IPS-20b (cell line): ENCODE measurements around the gene PLEKHA7.

Source experiments
- H3K27ac ChIP-seq: one replicate; pipeline ENCODE4 v1.5.1; 2013; ENCODE audit warnings: low read length
- H3K27me3 ChIP-seq: 2 replicates; pipeline ENCODE4 v1.6.1; 2013; ENCODE audit warnings: mild to moderate bottlenecking, low read length, inconsistent platforms; ENCODE audit not compliant: insufficient read depth
- H3K36me3 ChIP-seq: 2 replicates; pipeline ENCODE4 v1.6.1; 2013; ENCODE audit warnings: low read depth, mild to moderate bottlenecking, inconsistent platforms, low read length, moderate library complexity; ENCODE audit not compliant: insufficient read depth
- H3K4me1 ChIP-seq: 2 replicates; pipeline ENCODE4 v1.6.1; 2013; ENCODE audit warnings: mild to moderate bottlenecking, control low read depth, inconsistent platforms, low read length, moderate library complexity; ENCODE audit not compliant: insufficient read depth
- H3K4me3 ChIP-seq: 2 replicates; pipeline ENCODE4 v1.5.1; 2013; ENCODE audit warnings: mild to moderate bottlenecking, low read length, inconsistent platforms
- H3K9ac ChIP-seq: 2 replicates; pipeline ENCODE4 v1.6.1; 2013; ENCODE audit warnings: low read depth, mild to moderate bottlenecking, inconsistent platforms, low read length, moderate library complexity
- H3K9me3 ChIP-seq: 2 replicates; pipeline ENCODE4 v1.6.1; 2013; ENCODE audit warnings: mild to moderate bottlenecking, low read depth, low read length, inconsistent platforms; ENCODE audit not compliant: insufficient read depth

Gene PLEKHA7

DNA sequence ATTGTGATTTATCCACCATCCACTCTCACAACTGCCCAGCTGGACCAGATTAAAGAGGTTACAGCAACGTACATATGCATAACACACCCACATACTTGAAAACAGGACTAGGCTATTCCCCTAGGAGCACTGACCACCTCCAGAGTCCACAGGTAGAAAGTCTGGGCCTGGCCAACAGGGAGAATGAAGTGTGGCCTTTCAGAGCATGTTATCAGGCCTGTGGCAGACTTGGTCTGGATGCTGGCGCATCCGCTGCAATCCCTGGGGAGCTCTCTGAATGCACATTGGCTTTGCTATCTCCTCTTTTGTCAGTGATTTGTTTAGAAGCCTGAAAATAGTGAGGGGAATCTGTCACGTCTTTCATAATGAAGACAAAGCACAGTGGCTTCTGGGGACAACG lies 189.1 kb downstream of the PLEKHA7 start:
- no peak overlapping the region for H3K4me3 ChIP-seq
- H3K27me3 ChIP-seq = no peaks in the 10 kb centered on the region
- no peak overlapping the region for H3K27ac ChIP-seq
- H3K9me3 ChIP-seq = no peaks in the 10 kb centered on the region
- peaks cover 10% of the 10 kb centered on the region; the same call in 1 of the 2 replicates for H3K36me3 ChIP-seq
- no peaks in the 10 kb centered on the region for H3K4me1 ChIP-seq
- H3K9ac ChIP-seq = no peak overlapping the region

DNA sequence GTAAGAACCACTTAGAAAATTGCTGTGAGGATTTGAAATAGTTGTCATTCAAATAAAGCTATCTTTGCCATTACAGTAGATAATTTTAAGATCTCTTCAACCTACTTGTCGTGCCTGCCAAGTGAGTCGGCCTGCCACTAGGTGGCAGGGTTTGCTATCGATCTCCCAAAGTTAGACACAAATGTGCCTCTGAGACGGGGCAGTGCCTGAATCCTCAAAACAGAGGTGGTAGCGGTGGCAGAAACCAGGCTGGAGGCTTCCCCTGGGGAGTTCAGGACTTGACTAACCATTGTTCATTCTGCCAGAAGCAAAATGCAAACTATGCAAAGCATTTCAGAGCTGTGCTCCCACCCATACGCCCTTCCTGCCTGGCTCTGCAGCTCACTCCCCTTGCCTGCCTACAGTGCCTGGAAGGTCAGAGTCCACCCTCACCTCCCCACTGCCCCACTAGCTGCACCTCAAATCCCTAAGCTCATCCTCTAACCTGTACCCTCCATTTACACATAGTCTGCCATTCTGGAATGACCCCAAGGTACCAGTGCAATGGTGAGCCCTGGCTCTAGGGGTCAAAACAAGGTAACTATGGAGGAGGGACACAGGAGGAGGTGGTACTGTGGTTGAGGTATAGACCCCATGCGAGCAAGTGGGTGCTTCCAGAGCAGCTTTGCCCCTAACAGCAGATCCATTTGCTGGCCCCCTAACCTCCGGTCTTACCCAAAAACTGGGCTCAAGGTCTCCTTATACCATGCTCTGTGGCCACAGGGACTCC lies 193.7 kb downstream of the PLEKHA7 start:
- Histone ChIP-seq H3K9ac (no peak overlapping the region), H3K36me3 (peaks cover 10% of the 10 kb centered on the region; the same call in 1 of the 2 replicates), H3K4me3 (no peak overlapping the region), H3K27ac (no peak overlapping the region), H3K27me3 (no peaks in the 10 kb centered on the region), H3K4me1 (no peaks in the 10 kb centered on the region), H3K9me3 (no peaks in the 10 kb centered on the region)

DNA sequence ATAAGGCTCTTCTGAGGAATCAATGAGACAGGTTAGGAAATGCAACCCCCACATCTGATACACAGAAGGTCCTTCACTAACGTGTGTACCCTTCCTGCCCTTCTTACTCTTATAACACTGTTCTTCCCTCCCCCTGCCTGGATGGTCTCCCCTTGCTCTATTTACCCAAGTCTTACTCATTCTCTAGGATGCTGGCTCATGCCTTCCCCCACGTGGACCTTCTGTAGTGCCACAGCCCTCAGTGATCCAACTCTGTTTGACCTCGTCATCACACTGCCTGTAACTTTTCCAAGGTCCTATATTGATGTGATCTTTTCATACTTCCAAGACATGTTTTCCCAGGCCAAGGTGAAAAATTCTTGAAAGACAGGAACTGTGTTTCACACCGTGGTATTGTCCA lies 195.9 kb downstream of the PLEKHA7 start:
- no peak overlapping the region for H3K27ac ChIP-seq
- no peak overlapping the region for H3K9ac ChIP-seq
- no peaks in the 10 kb centered on the region for H3K4me1 ChIP-seq
- no peak overlapping the region for H3K4me3 ChIP-seq
- H3K36me3 ChIP-seq = peaks cover 19% of the 10 kb centered on the region; the same call in 1 of the 2 replicates
- H3K27me3 ChIP-seq = no peaks in the 10 kb centered on the region
- H3K9me3 ChIP-seq = no peaks in the 10 kb centered on the region

DNA sequence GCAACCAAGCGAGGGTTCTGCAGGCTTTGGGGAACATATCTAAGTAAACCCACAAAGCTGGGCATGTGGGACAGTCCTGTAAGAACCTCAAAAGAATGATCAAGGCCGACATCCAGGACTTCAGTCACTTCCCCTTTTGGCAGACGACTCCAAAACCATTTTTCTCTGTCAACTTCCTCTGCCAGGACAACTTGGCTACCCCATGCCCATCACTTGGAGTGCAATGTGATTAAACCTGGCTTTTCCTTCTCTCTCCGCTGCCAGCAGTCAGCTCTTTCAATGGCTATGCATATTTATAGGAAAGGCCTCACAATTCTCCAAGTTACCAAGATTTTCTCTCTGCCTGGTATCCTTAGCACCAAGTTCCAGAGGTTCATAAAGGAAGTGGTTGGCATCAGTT lies 196.9 kb downstream of the PLEKHA7 start:
- no peak overlapping the region for H3K9ac ChIP-seq
- H3K36me3 ChIP-seq = peaks cover 23% of the 10 kb centered on the region; the same call in 1 of the 2 replicates
- H3K4me1 ChIP-seq = peaks cover 7% of the 10 kb centered on the region
- H3K27ac ChIP-seq = no peak overlapping the region
- H3K27me3 ChIP-seq = no peaks in the 10 kb centered on the region
- H3K9me3 ChIP-seq = no peaks in the 10 kb centered on the region
- no peak overlapping the region for H3K4me3 ChIP-seq

DNA sequence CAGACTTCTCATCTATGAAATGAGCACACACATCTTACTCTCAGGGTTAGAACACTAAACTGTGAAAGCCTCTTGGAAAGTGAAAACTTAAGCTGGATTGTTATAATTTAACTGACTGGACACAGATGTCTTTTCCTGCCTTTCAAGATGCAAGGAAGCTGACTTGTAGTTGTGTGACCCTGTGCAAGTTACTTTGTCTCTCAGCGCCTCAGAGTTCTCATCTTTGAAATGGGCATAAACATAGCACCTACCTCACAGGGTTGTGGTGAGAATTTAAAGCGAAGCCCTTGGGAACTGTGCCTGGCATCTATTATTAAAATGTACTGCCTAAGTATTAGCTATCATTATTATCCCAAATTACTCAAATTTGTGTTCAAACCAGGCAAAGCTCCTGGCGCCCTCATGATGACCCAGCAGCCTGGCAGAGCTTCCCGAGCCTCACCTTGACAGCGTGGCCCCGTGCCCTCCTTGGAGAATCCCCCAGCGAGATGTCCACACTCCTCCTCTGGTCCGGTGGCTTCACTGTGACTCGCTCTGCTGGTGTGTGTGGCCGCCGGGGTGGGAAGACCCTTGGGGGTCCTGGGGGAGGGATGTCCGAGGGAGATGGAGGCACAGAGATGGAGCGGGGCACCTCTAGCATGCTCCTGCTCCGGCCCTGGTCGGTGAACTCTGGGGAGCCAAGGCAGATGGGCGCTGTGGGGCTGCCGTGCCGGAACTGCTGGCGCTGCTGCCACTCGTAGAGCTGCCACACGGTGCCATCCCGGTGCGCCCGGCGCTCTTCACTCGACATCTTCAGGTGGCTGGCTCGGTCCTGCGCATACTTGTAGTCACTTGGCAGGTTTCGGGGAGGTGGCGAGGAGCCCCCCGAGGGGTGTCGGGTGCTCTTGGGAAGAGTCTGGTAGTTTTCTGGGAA lies 197.6 kb downstream of the PLEKHA7 start:
- no peak overlapping the region for H3K9ac ChIP-seq
- peaks cover 23% of the 10 kb centered on the region; the same call in 1 of the 2 replicates for H3K36me3 ChIP-seq
- H3K4me3 ChIP-seq = no peak overlapping the region
- no peaks in the 10 kb centered on the region for H3K27me3 ChIP-seq
- H3K27ac ChIP-seq = no peak overlapping the region
- H3K9me3 ChIP-seq = no peaks in the 10 kb centered on the region
- H3K4me1 ChIP-seq = peaks cover 7% of the 10 kb centered on the region

DNA sequence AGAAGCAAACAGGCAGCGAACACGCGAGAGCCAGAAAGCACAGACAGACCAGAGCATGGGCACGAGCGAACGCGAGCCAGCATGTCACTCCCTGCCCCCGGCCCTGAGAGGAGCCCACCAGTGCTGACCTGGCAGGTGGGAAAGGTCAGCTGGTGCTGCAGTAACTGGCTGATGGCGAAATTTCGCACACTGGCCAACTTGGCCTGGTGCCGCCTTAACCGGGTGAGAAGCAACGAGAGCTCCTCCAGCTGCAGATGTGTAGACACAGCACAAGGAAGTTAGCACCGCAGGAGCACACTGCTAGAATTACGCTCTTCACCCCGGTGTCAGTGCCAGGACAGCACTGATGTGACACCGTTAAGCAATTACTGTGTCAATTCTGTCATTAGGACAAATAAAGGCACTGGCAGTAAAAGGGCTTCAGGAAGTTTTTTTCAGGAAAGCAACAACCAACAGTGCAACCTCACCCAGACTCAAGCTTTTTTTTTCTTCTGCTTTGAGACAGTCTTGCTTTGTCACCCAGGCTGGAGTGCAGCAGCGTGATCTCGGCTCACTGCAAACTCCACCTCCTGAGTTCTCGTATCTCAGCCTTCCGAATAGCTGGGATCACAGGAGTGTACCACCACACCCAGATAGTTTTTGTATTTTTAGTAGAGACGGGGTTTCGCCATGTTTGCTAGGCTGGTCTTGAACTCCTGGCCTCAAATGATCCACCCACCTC lies 199.0 kb downstream of the PLEKHA7 start:
- peaks cover 7% of the 10 kb centered on the region for H3K4me1 ChIP-seq
- H3K9ac ChIP-seq = no peak overlapping the region
- H3K27ac ChIP-seq = no peak overlapping the region
- H3K9me3 ChIP-seq = no peaks in the 10 kb centered on the region
- H3K4me3 ChIP-seq = no peak overlapping the region
- H3K27me3 ChIP-seq = no peaks in the 10 kb centered on the region
- H3K36me3 ChIP-seq = peaks cover 23% of the 10 kb centered on the region; the same call in 1 of the 2 replicates

DNA sequence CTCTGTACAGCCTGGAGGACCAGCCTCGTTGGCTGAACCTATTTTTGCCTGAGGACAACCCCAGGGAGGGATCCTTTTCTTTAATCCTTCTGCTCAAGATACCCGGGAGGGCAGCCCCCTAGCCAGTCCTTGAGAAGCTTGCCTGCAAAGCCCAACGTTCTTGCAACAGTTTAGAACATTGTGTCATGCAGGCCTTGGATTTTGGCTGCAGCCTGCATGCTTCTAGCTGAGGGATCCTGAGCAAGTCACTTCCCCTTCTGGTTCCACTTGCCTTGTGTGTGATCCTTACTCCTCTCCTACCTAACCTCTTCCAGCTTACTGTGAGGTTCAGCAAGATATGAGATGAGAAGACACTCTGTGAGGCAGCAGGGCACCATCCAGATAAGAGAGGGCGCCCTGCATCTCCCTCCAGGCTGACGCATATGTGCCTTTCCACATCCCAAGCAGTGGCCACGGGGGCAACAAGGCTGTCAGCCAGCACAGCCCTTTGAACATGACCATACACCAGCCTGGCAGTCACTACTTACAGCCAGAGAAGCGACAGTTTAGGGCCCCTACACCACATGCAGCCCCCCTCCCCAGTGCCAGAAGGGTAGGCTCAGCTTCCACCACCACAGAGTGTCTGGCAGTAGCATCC lies 199.7 kb downstream of the PLEKHA7 start:
- H3K27me3 ChIP-seq = no peaks in the 10 kb centered on the region
- H3K9ac ChIP-seq = no peak overlapping the region
- peaks cover 23% of the 10 kb centered on the region; the same call in 1 of the 2 replicates for H3K36me3 ChIP-seq
- H3K4me1 ChIP-seq = peaks cover 7% of the 10 kb centered on the region
- H3K4me3 ChIP-seq = no peak overlapping the region
- H3K9me3 ChIP-seq = no peaks in the 10 kb centered on the region
- H3K27ac ChIP-seq = no peak overlapping the region

DNA sequence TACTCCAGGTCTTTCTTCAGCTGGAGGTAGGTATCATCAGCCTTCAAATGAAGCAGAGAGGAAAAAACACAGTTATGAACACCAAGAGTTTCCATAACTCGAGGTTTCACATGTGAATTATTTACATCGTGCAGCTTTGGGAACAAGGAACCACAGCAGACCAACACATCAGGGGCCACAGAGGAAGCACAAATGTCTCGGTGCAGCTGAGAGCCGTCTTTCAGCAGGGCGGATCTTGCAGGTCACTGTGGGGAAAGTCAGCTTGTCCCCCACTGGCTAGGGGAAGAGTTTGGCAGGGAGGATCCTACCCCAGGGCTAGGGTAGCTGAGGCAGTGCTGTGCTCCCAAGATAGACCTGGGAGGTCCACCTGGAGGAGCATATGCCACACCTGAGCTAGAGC lies 201.1 kb downstream of the PLEKHA7 start:
- no peak overlapping the region for H3K9ac ChIP-seq
- H3K27ac ChIP-seq = peak overlapping the region; percentile 65

DNA sequence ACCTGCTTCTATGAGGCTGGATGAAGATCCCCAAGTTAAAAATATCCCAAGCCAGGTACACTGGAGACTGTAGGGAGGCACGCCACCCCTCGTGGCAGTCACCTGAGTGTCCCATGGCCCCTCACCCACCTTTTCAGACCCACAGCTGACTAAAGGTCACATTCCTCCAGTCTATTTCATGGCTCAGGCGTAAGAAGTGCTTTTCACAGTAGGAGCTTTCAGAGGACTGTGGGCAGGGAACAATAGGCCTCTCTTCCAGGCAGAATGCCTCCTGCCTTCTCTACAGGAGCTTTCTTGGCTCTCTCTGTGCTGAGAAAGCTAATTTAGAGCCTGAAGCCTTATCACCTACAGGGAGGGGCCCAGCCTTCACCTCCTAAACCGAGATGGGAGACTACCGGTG lies 201.9 kb downstream of the PLEKHA7 start:
- no peak overlapping the region for H3K9ac ChIP-seq
- no peaks in the 10 kb centered on the region for H3K9me3 ChIP-seq
- H3K27ac ChIP-seq = peak overlapping the region; percentile 65
- H3K36me3 ChIP-seq = peaks cover 23% of the 10 kb centered on the region; the same call in 1 of the 2 replicates
- H3K4me3 ChIP-seq = peak overlapping the region; percentile 38; the same call in 1 of the 2 replicates
- peaks cover 7% of the 10 kb centered on the region for H3K4me1 ChIP-seq
- H3K27me3 ChIP-seq = no peaks in the 10 kb centered on the region

More for the DNA sequence above, 201.1 kb downstream of the PLEKHA7 start:
- Histone ChIP-seq H3K4me3 (no peak overlapping the region), H3K27me3 (no peaks in the 10 kb centered on the region), H3K4me1 (peaks cover 7% of the 10 kb centered on the region), H3K36me3 (peaks cover 23% of the 10 kb centered on the region; the same call in 1 of the 2 replicates), H3K9me3 (no peaks in the 10 kb centered on the region)

DNA sequence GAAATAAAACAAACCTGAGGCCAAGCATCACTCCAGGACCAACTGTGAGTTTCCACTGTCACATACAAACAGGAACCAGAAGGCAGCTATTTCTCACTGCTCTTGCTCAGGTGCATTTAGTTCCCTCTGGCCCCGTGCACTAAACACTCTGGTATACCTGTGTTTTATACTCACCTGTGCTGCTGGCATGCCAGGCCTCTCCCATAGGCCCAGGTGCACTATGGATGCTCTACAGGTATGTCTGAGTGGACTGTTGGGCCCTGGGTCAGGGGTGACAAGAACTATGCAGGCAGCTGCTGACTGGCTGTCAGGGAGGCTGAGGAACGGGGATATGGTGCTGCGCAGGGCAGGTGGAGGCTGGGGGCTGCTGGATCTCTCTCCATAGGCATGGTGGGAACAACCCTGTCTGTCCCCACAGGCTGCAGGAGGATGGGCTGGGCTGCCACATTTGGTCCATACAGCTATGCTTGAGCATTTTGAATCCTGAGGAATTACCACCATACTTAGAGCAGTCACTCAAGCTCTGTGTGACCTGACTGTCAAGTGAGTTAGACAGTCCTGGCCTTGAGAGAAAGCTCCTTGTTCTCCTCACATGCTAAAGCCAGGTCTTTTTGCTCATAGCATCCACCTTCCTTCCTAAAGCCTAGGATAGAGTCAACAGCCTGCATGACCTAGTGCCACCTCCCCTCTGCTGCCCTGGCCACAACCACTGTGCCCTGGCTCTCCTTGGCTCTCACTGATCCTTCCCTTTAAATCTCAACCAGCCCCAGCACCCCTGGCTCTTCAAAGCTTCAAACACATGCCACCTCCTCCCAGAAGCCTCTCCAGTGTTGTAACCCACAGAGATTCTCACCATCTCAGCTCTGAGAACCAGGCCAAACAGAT lies 202.8 kb downstream of the PLEKHA7 start:
- no peak overlapping the region for H3K27ac ChIP-seq

More for the DNA sequence above, 202.8 kb downstream of the PLEKHA7 start:
- no peaks in the 10 kb centered on the region for H3K9me3 ChIP-seq
- peaks cover 22% of the 10 kb centered on the region; the same call in 1 of the 2 replicates for H3K36me3 ChIP-seq
- peaks cover 7% of the 10 kb centered on the region for H3K4me1 ChIP-seq
- no peaks in the 10 kb centered on the region for H3K27me3 ChIP-seq
- H3K4me3 ChIP-seq = no peak overlapping the region
- no peak overlapping the region for H3K9ac ChIP-seq
